Neural crest cell (in vitro differentiated cells): Measurements from ENCODE around the gene FAR1. TPM values are rescaled to one million over a fixed set of nuclear protein-coding genes. Genes with fewer than 3 reads are reported as not detected.

Experiments used
- DNase-seq: peaks from one replicate; pipeline ENCODE4 v3.0.0; 2021; ENCODE audit warnings: low read depth, mixed read lengths, low spot score
- H3K27ac Mint-ChIP-seq: one replicate; pipeline ENCODE4 v1.8.0; 2021; ENCODE audit warnings: mild to moderate bottlenecking, mixed read lengths; ENCODE audit not compliant: unreplicated experiment
- H3K27me3 Mint-ChIP-seq: 2 replicates; pipeline ENCODE4 v1.8.0; 2021; ENCODE audit warnings: low read depth, mild to moderate bottlenecking, mixed read lengths
- H3K36me3 Mint-ChIP-seq: 2 replicates; pipeline ENCODE4 v1.8.0; 2021; ENCODE audit warnings: low read depth, mild to moderate bottlenecking, mixed read lengths
- H3K4me1 Mint-ChIP-seq: 2 replicates; pipeline ENCODE4 v1.8.0; 2021; ENCODE audit warnings: mixed read lengths
- H3K4me3 Mint-ChIP-seq: one replicate; pipeline ENCODE4 v1.8.0; 2021; ENCODE audit warnings: mild to moderate bottlenecking, mixed read lengths
- H3K9me3 Mint-ChIP-seq: 2 replicates; pipeline ENCODE4 v1.8.0; 2021; ENCODE audit warnings: mixed read lengths
- CTCF ChIP-seq: fragments of 200-600 bp; sonication (generic); conservative IDR thresholded peaks from 2 replicates; pipeline ENCODE4 v1.5.0; 2021; ENCODE audit warnings: antibody characterized with exemption, mild to moderate bottlenecking
- total RNA-seq: library from RNA; stranded (reverse); gene quantifications from 2 replicates; pipeline ENCODE4 v1.2.1, GENCODE V29; 2021

The FAR1 gene
- total RNA-seq, 1 donor from 2014 or later, result 60.8 TPM

- DNase-seq, result no peak
- peaks cover 14% of the 10 kb centered on the region for H3K36me3 Mint-ChIP-seq
- H3K9me3 Mint-ChIP-seq, result no peaks in the 10 kb centered on the region
- no peaks in the 10 kb centered on the region for H3K27me3 Mint-ChIP-seq
- no peak overlapping the region for H3K4me3 Mint-ChIP-seq
- peaks cover 4% of the 10 kb centered on the region for H3K4me1 Mint-ChIP-seq
- no peak for TF ChIP-seq CTCF
- H3K27ac Mint-ChIP-seq, result peak overlapping the region; percentile 19
Observed at GRCh38 chr11:13718394-13718793, 49.9 kb downstream of the FAR1 start.

- no peak for DNase-seq
- no peaks in the 10 kb centered on the region for H3K9me3 Mint-ChIP-seq
- H3K36me3 Mint-ChIP-seq, result peaks cover 15% of the 10 kb centered on the region
- no peaks in the 10 kb centered on the region for H3K27me3 Mint-ChIP-seq
- no peak overlapping the region for H3K4me3 Mint-ChIP-seq
- no peak overlapping the region for H3K27ac Mint-ChIP-seq
- no peak for TF ChIP-seq CTCF
- peaks cover 4% of the 10 kb centered on the region for H3K4me1 Mint-ChIP-seq
Observed at GRCh38 chr11:13720940-13721339, 52.5 kb downstream of the FAR1 start.

- Mint-ChIP-seq H3K27me3 (no peaks in the 10 kb centered on the region), H3K4me3 (no peak overlapping the region), H3K36me3 (peaks cover 15% of the 10 kb centered on the region), H3K9me3 (no peaks in the 10 kb centered on the region), H3K4me1 (peaks cover 4% of the 10 kb centered on the region), H3K27ac (no peak overlapping the region)
- DNase-seq, result no peak
- no peak for TF ChIP-seq CTCF
Observed at GRCh38 chr11:13721760-13722159, 53.3 kb downstream of the FAR1 start.

GRCh38 chr11:13726456-13726855 lies 58.0 kb downstream of the FAR1 start:
- Mint-ChIP-seq H3K4me1 (peaks cover 5% of the 10 kb centered on the region), H3K27ac (no peak overlapping the region), H3K4me3 (no peak overlapping the region), H3K36me3 (peaks cover 14% of the 10 kb centered on the region), H3K9me3 (no peaks in the 10 kb centered on the region), H3K27me3 (no peaks in the 10 kb centered on the region)
- no peak for TF ChIP-seq CTCF
- DNase-seq, result no peak

- H3K4me3 Mint-ChIP-seq, result no peak overlapping the region
- H3K27me3 Mint-ChIP-seq, result no peaks in the 10 kb centered on the region
- TF ChIP-seq CTCF, result no peak
- no peaks in the 10 kb centered on the region for H3K9me3 Mint-ChIP-seq
- no peak for DNase-seq
- no peak overlapping the region for H3K27ac Mint-ChIP-seq
- H3K36me3 Mint-ChIP-seq, result peaks cover 11% of the 10 kb centered on the region
- peaks cover 5% of the 10 kb centered on the region for H3K4me1 Mint-ChIP-seq
Observed at GRCh38 chr11:13728076-13728475, 59.6 kb downstream of the FAR1 start.

GRCh38 chr11:13734530-13734929 lies 66.1 kb downstream of the FAR1 start:
- Mint-ChIP-seq H3K4me3 (no peak overlapping the region), H3K9me3 (no peaks in the 10 kb centered on the region)

More at GRCh38 chr11:13734530-13734929, 66.1 kb downstream of the FAR1 start:
- Mint-ChIP-seq H3K36me3 (no peaks in the 10 kb centered on the region), H3K4me1 (peaks cover 5% of the 10 kb centered on the region), H3K27ac (no peak overlapping the region), H3K27me3 (no peaks in the 10 kb centered on the region)
- no peak for TF ChIP-seq CTCF
- no peak for DNase-seq
